SK-N-SH (cell line): Measurements from ENCODE around the gene ZFHX3.

Experiments used
- EZH2phosphoT487 ChIP-seq: fragments of 200-600 bp; sonication (generic); IDR thresholded peaks from 2 replicates; pipeline ENCODE4 v1.6.1; 2017; ENCODE audit warnings: low read depth, mixed run types, mild to moderate bottlenecking, antibody characterized with exemption, moderate library complexity, borderline replicate concordance
- POLR2AphosphoS5 ChIP-seq: IDR thresholded peaks from 2 replicates; pipeline ENCODE4 v1.6.1; 2012; ENCODE audit warnings: low read depth, low read length

- TF ChIP-seq POLR2AphosphoS5 = no peak
- no peak for TF ChIP-seq EZH2phosphoT487
Measured at GRCh38 chr16:72836181-72836580, 211.7 kb downstream of the ZFHX3 start.
